GM20000 (cell line): Measurements from ENCODE around the gene BRME1.

ENCODE experiments used
- DNase-seq: peaks from one replicate; pipeline ENCODE4 v3.0.0; 2012; ENCODE audit warnings: low spot score
- CTCF ChIP-seq: IDR thresholded peaks from 2 replicates; pipeline ENCODE4 v1.5.1; 2012; ENCODE audit warnings: mild to moderate bottlenecking, control low read depth; ENCODE audit errors: extremely low read depth, missing control alignments

Gene BRME1

GRCh38 chr19:13847407-13848339, 58.2 kb downstream of the BRME1 start:
- peak; percentile 85 for DNase-seq
- no peak for TF ChIP-seq CTCF

GRCh38 chr19:13846557-13847406, 59.1 kb downstream of the BRME1 start:
- DNase-seq = peak; percentile 95
- TF ChIP-seq CTCF = no peak

- no peak for TF ChIP-seq CTCF
- no peak for DNase-seq
Measured at GRCh38 chr19:13844130-13844631, 61.7 kb downstream of the BRME1 start.

- DNase-seq = no peak
- no peak for TF ChIP-seq CTCF
Measured at GRCh38 chr19:13843104-13843921, 62.6 kb downstream of the BRME1 start.

- peak; percentile 3 for TF ChIP-seq CTCF
- peak; percentile 92 for DNase-seq
Measured at GRCh38 chr19:13842291-13843103, 63.4 kb downstream of the BRME1 start.

GRCh38 chr19:13841962-13842290, 64.0 kb downstream of the BRME1 start:
- TF ChIP-seq CTCF = no peak
- DNase-seq = no peak
